ENCODE data around the gene SSBP3. TPM values are rescaled to one million over a fixed set of nuclear protein-coding genes. Genes with fewer than 3 reads are reported as not detected.

The SSBP3 gene
- total RNA-seq, 2 donors from 2014 or later: 59.0 to 92.1 TPM

DNA sequence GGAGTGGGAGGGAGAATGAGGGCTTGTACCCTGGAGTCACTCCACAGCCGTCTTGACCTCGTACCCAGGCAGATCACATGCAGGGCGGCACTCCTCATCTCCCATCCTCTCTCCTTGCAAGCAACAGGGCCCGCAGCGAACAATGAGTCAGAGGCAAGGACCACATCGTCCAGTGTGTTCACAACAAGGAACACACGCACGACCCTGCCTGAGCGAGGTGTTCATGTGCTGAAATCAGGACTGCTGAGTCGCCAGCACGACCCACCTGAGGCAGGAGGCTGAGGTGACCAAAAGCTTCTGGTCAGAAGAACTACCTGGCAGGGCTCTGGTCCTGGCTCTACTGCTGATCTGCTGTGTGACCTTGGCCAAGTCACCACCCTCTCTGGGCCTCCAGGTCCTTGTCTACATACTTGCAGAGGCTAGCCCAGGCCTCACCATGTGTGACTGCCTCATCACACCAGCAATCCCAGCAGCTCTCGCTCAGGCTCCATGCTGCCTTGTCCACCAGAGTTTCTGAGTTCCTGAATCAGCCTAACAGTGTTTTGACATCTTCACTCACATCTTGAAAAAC lies 78.0 kb downstream of the SSBP3 start:
- Mint-ChIP-seq H3K27me3 (no peaks in the 10 kb centered on the region), H3K9me3 (no peaks in the 10 kb centered on the region), H3K4me1 (ENCODE audit: low read depth in 2 of 2) (peaks cover 57 to 61% of the 10 kb centered on the region in 2 donors), H3K4me3 (no peak overlapping the region), H3K27ac (peak overlapping the region in 1 of 2 donors; percentile 83), H3K36me3 (no peaks in the 10 kb centered on the region)
- ATAC-seq (no peak), DNase-seq (ENCODE audit: low spot score) (no peak)

DNA sequence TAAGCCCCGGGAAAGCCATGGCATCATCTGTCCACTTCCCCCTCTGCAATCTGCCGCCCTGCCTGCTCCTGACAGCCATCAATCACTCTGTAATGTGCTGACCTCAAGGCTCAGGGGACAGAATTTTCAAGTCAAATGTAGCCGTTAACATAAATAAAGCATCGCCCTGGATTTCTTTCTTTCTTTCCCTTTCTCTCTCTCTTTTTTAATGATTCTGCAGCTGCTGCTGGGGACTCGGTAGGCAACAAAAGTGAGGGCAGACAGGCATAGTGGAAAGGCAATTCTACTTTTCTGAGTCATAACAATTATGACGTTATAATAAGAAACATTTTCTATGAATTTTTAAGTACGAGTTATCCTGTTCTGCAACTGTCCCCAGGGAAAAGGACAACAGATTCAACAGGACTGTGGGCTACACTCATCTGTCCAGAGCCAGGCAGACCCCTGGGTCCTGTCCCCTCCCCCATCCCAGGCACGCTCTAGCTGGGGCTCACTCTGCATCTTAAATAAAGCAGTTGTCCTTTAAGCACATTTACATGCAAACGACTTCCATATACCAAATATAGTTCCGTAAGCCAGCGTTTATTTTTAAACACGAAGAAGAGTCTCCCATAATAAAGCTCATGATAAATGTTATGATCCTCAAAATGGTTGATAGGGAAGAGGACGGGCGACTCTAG lies 78.7 kb downstream of the SSBP3 start:
- no peak overlapping the region for H3K4me3 Mint-ChIP-seq
- peaks cover 60 to 62% of the 10 kb centered on the region in 2 donors for H3K4me1 Mint-ChIP-seq (ENCODE audit: low read depth in 2 of 2)
- H3K27me3 Mint-ChIP-seq: no peaks in the 10 kb centered on the region
- no peak for ATAC-seq
- peak overlapping the region in 1 of 2 donors; percentile 83 for H3K27ac Mint-ChIP-seq
- H3K36me3 Mint-ChIP-seq: no peaks in the 10 kb centered on the region
- no peaks in the 10 kb centered on the region for H3K9me3 Mint-ChIP-seq
- no peak for DNase-seq (ENCODE audit: low spot score)

DNA sequence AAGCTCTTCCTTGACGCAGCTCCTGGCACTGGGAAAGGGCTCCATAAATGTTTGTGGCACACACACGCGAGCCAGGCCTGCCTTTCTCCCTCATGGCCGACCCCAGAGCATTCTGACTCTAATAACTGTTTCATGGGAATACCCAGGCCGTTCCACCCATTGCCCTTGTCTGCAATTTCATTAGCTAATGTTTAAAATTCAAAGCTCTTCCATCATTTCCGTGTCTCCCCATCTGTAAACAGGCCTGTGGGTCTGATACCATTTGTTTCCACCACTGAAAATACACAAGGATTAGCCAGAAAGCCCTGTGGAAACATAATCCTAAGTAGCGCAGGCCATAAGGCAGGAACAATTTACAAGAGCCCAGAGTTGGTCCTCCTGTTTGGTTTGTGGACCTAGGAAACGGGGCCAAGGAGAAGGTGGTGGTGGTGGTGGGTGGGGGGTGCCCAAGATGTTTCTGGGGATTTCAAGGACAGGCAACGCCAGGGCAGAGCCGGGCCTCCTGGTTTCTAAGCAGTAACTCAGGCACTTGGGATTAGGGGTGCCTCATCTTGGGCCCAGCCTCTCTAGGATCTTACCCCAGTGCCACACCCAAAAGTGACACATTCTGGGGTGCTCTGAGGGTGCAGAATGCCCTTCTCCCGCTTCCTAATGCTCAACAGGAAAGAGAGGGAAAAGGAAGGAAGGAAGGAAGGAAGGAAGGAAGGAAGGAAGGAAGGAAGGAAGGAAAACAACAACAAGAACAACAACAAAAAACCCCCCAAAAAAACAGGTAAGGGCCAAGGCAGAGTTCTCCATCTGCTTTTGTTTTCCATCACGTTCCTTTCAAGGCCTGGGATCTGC lies 79.4 kb downstream of the SSBP3 start:
- Mint-ChIP-seq H3K9me3 (no peaks in the 10 kb centered on the region), H3K27ac (peak overlapping the region; percentile 31 to 83), H3K27me3 (no peaks in the 10 kb centered on the region), H3K4me1 (ENCODE audit: low read depth in 2 of 2) (peaks cover 63% of the 10 kb centered on the region in 2 donors), H3K36me3 (no peaks in the 10 kb centered on the region), H3K4me3 (no peak overlapping the region)
- DNase-seq (ENCODE audit: low spot score): no peak
- ATAC-seq: no peak

DNA sequence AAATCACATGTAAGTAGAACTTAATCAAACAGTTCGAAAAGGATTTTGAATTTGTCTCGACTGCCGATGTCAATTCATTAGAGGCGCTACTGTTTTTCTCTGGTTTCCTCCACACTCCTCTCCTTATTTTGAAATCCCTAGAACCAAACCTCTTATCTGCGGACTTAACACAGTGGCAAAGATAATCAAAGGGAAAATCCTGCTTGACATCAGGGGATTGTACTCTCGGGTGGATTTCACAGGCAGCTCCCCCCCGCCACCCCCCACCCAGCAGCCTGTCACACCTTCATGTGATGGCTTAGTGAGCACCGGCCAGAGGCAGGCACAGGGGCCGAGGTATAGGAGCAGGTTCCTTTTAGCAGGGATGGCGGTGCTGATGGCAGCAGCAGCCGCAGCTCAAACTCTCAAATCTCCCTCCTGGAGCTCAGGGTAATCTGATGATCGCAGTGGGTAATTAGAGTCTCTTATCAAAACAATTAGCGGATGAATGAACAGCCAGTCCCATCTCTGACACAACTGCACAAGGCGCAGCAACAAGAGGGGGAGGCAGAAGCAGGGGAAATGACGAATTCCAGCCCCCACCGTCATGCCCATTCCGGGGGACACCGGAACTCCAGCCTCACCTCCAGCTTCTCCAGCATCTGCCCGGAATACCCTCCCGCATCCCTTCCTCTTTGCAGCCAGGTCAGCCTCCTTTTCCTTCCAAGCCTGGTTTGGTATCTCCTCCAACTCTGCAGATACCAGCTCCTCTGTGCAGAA lies 80.3 kb downstream of the SSBP3 start:
- Mint-ChIP-seq H3K4me3 (no peak overlapping the region), H3K27me3 (no peaks in the 10 kb centered on the region), H3K27ac (peak overlapping the region; percentile 31 to 83), H3K36me3 (no peaks in the 10 kb centered on the region), H3K4me1 (ENCODE audit: low read depth in 2 of 2) (peaks cover 55 to 60% of the 10 kb centered on the region in 2 donors), H3K9me3 (no peaks in the 10 kb centered on the region)
- ATAC-seq: no peak
- no peak for DNase-seq (ENCODE audit: low spot score)

DNA sequence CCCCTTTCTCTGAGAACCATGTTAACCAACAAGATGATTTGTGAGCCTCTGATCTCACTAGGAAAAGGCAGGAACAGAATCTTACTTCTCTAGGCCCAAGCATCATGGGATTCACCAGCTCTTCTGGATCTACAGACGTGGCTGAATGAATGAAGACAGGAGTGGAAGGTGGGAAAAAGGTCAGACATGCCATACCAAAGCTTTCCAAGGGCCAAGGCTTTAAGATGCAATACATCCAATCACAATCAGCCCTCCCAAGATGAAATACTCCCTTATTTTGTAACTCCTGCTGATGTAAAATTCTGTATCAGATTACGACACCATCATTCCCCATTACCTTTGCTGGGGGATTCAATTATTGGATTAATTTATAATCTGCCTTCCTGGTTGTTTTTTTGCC lies 80.9 kb downstream of the SSBP3 start:
- DNase-seq (ENCODE audit: low spot score) (no peak), ATAC-seq (no peak)
- Mint-ChIP-seq H3K27me3 (no peaks in the 10 kb centered on the region), H3K36me3 (no peaks in the 10 kb centered on the region), H3K4me3 (no peak overlapping the region), H3K4me1 (ENCODE audit: low read depth in 2 of 2) (peaks cover 54 to 61% of the 10 kb centered on the region in 2 donors), H3K27ac (peak overlapping the region in 1 of 2 donors; percentile 43), H3K9me3 (no peaks in the 10 kb centered on the region)

DNA sequence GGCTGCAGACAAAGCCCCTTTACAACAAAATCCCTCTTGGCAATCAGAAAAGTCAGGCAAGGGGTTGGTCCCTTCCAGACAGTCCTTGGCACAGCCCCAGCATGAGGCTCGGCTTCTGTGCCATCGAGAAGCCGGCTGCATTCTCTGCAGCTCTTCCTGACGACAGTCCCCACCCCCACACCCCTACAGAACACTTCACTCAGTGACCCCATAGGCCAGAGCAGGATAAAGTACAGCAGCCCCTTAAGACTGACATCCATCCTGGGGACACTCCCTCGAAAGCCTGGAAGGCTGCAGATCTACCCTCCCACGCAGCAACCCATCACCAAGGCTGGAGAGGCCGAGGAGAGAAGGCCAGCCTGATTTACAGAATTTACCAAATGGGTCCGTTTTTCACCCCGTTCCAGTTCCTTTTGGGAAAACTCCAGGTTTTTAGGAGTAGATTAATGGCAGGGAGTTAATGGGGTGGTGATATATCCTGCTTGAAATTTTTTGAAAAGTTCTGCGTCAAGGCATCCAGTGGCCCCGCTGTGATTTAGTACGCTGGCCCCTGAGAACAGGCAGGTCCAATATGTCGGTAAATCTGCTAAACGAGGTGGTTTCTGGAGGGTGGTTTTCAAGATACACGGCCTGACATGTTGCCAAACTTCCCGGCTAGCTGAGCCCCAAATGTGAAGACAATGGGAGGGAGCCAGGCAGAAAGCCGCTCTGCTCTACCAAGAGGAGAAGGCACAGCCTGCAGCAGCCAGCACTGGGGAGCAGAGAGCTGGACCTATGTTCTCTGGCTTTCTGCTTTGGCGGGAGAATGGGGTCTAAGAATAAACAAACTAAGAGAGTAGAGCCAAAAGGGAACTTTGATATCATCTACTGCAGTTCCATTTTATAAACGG lies 81.7 kb downstream of the SSBP3 start:
- H3K4me3 Mint-ChIP-seq: no peak overlapping the region
- H3K9me3 Mint-ChIP-seq: no peaks in the 10 kb centered on the region
- H3K36me3 Mint-ChIP-seq: no peaks in the 10 kb centered on the region
- ATAC-seq: no peak
- no peaks in the 10 kb centered on the region for H3K27me3 Mint-ChIP-seq
- no peak for DNase-seq (ENCODE audit: low spot score)
- H3K4me1 Mint-ChIP-seq (ENCODE audit: low read depth in 2 of 2): peaks cover 54 to 61% of the 10 kb centered on the region in 2 donors
- H3K27ac Mint-ChIP-seq: peak overlapping the region in 1 of 2 donors; percentile 43

DNA sequence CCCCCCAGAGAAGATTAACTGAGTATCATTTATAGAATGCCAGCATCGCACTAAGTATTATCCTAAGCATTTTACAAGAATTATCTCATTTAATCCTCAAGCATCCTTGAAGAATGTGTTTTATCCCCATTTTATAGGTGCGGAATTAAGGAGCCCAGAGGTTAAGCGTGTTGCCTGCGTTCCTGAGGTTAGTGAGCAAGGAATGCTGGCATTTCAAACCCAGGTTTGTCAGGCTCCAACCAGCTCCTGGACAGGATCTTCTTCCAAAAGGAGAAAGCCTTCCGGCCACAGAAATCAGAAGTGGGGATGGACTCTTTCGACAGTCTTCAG lies 82.3 kb downstream of the SSBP3 start:
- no peak for ATAC-seq
- Mint-ChIP-seq H3K27me3 (no peaks in the 10 kb centered on the region), H3K4me1 (ENCODE audit: low read depth in 2 of 2) (peaks cover 55 to 63% of the 10 kb centered on the region in 2 donors), H3K36me3 (no peaks in the 10 kb centered on the region), H3K27ac (no peak overlapping the region), H3K9me3 (no peaks in the 10 kb centered on the region), H3K4me3 (no peak overlapping the region)
- DNase-seq (ENCODE audit: low spot score): no peak

DNA sequence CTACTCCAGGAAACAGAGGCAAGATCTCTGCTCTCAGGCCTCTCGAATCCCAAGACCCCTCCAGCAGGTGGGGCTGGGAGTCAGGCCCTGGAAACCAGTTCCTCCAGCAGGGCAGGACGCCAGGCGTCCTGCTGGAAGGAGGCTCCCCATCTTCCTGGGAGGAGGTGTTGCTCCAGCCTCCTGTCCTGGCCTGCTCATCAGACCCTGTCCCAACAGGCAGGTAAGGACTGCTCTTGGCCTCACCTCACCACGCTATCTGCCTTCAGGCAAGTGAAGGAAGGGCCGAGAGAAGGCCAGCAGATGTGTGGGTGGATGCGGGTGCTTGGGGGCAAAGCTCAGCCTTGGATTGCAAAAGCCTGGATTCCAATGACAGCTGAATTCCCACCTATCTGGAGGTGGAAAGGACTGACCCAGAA lies 82.9 kb downstream of the SSBP3 start:
- no peak for DNase-seq (ENCODE audit: low spot score)
- H3K27ac Mint-ChIP-seq: peak overlapping the region in 1 of 2 donors; percentile 73
- no peak overlapping the region for H3K4me3 Mint-ChIP-seq
- H3K4me1 Mint-ChIP-seq (ENCODE audit: low read depth in 2 of 2): peaks cover 61 to 64% of the 10 kb centered on the region in 2 donors
- H3K9me3 Mint-ChIP-seq: no peaks in the 10 kb centered on the region
- no peak for ATAC-seq
- no peaks in the 10 kb centered on the region for H3K36me3 Mint-ChIP-seq
- H3K27me3 Mint-ChIP-seq: no peaks in the 10 kb centered on the region

DNA sequence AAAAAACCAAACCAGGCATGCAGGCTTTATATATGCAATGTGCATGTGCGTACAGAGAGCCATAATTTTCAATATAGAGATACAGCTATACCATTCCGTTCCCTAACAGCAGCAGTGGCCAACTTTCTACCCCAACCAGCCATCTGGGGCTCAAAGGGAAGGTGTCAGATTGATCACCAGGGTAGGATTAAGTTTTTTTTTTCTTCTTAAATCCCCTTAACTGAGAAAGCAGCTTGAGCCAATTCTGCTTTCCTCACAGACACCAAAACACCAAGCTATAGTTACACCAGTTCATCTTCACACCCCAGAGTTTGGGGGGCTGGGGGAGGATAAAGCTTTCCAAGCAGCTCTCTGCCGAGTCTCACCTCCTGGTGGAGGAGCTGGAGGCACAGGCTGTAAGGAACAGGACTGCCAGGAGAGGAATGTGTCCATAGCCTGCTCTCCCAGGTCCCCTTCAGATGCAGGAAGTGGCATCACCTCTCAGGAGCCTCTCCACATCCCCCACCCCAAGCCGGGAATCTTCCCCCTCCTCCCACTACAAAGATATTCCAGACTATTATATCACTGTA lies 87.9 kb downstream of the SSBP3 start:
- peaks cover 47 to 60% of the 10 kb centered on the region in 2 donors for H3K4me1 Mint-ChIP-seq (ENCODE audit: low read depth in 2 of 2)
- H3K27me3 Mint-ChIP-seq: no peaks in the 10 kb centered on the region
- peak overlapping the region in 1 of 2 donors; percentile 78 for H3K27ac Mint-ChIP-seq
- no peaks in the 10 kb centered on the region for H3K36me3 Mint-ChIP-seq
- no peak overlapping the region for H3K4me3 Mint-ChIP-seq
- ATAC-seq (no peak), DNase-seq (ENCODE audit: low spot score) (no peak)
- H3K9me3 Mint-ChIP-seq: no peaks in the 10 kb centered on the region

DNA sequence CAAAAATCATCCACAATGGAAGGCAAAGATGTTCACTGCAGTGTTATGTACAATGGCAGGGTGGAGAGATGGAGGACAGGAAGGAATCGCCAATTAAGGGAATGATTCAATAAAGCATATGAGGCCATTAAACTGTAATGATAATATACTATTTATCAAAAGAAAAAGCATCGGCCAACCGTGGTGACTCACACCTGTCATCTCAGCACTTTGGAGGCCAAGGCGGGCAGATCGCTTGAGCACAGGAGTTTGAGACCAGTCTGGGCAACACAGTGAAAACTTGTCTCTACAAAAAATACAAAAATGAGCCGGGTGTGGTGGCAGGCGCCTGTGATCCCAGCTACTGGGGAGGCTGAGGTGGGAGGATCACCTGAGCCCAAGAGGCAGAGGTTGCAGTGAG lies 89.1 kb downstream of the SSBP3 start:
- no peaks in the 10 kb centered on the region for H3K9me3 Mint-ChIP-seq
- no peak overlapping the region for H3K4me3 Mint-ChIP-seq
- no peak for DNase-seq (ENCODE audit: low spot score)
- H3K27ac Mint-ChIP-seq: peak overlapping the region in 1 of 2 donors; percentile 8
- H3K4me1 Mint-ChIP-seq (ENCODE audit: low read depth in 2 of 2): peaks cover 39 to 52% of the 10 kb centered on the region in 2 donors
- no peaks in the 10 kb centered on the region for H3K36me3 Mint-ChIP-seq
- no peak for ATAC-seq
- no peaks in the 10 kb centered on the region for H3K27me3 Mint-ChIP-seq

DNA sequence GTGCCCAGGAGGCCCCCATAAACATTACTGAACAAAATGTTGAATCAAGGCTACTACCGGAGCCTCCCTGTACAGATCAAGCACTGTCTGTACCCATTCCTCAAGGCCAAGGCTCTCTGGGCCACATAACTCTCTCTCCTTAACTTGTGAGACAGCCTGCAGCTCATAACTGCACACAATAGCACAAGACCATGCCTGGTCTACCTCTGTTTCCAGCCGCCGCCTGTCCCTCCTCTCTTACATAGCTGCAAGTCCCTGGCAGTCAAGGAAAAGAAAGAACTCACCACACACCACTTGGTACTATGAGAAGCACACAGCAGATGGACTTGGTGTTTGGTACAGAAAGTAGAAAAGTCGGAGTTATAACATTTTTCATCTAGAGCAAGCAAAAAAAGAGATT lies 91.1 kb downstream of the SSBP3 start:
- DNase-seq (ENCODE audit: low spot score) (no peak), ATAC-seq (no peak)
- Mint-ChIP-seq H3K9me3 (no peaks in the 10 kb centered on the region), H3K36me3 (no peaks in the 10 kb centered on the region), H3K4me3 (no peak overlapping the region), H3K4me1 (ENCODE audit: low read depth in 2 of 2) (peaks cover 35 to 49% of the 10 kb centered on the region in 2 donors), H3K27ac (peak overlapping the region in 1 of 2 donors; percentile 12), H3K27me3 (no peaks in the 10 kb centered on the region)

DNA sequence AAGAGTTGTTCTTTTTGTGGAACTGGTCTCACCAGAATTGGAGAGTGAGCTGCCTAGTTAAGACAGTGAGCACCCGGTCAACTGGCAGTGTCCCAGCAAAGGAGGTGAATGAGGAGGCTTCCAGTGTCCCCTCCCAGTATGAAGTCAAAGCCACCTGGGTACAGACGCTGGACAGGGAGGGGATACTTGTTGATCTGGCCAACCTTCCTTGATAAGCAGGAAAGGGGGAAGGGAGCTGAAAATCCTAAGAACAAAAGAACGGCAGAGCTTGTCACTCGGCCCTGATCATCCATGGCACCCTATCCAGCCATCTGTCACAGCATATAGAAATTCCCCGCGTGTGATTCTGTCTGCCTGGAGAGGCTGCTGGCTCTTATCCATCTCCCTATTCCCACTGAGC lies 91.5 kb downstream of the SSBP3 start:
- no peak for DNase-seq (ENCODE audit: low spot score)
- Mint-ChIP-seq H3K4me1 (ENCODE audit: low read depth in 2 of 2) (peaks cover 31 to 49% of the 10 kb centered on the region in 2 donors), H3K4me3 (no peak overlapping the region), H3K36me3 (no peaks in the 10 kb centered on the region), H3K9me3 (no peaks in the 10 kb centered on the region), H3K27ac (peak overlapping the region in 1 of 2 donors; percentile 12), H3K27me3 (no peaks in the 10 kb centered on the region)
- ATAC-seq: no peak

All from natural killer cell treated with Interleukin-12 subunit alpha and Interleukin-12 subunit beta and Interleukin-15 and Interleukin-18, amount 100 ng/mL, for 72 hours (primary cell).